A549 (cell line): ENCODE measurements around the gene TMEM117.

Experiments used
- EP300 ChIP-seq, 2 experiments: fragments of >200 bp; sonication (Bioruptor Twin); formaldehyde crosslinking; IDR thresholded peaks; 2 replicates in 1 of 2; 3 replicates in 1 of 2; pipeline ENCODE4 v1.6.1; 2016 to 2017
- POLR2A ChIP-seq: IDR thresholded peaks from 2 replicates; pipeline ENCODE4 v1.6.1; 2012; ENCODE audit warnings: mild to moderate bottlenecking, low read length
- TF ChIP-seq, protein P1 (sequence below): fragments of >200 bp; sonication (Bioruptor Twin); formaldehyde crosslinking; IDR thresholded peaks from 3 replicates; pipeline ENCODE4 v1.5.1; 2016

- TF ChIP-seq, protein P1, sequence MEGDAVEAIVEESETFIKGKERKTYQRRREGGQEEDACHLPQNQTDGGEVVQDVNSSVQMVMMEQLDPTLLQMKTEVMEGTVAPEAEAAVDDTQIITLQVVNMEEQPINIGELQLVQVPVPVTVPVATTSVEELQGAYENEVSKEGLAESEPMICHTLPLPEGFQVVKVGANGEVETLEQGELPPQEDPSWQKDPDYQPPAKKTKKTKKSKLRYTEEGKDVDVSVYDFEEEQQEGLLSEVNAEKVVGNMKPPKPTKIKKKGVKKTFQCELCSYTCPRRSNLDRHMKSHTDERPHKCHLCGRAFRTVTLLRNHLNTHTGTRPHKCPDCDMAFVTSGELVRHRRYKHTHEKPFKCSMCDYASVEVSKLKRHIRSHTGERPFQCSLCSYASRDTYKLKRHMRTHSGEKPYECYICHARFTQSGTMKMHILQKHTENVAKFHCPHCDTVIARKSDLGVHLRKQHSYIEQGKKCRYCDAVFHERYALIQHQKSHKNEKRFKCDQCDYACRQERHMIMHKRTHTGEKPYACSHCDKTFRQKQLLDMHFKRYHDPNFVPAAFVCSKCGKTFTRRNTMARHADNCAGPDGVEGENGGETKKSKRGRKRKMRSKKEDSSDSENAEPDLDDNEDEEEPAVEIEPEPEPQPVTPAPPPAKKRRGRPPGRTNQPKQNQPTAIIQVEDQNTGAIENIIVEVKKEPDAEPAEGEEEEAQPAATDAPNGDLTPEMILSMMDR, result no peak
- TF ChIP-seq POLR2A (no peak), EP300 (IDR thresholded peaks at IDR 0.05) (no peak)
Measured at GRCh38 chr12:43856972-43857371, 21.1 kb downstream of the TMEM117 start.
